Activated CD4-positive, CD25-positive, alpha-beta regulatory T cell treated with anti-CD3 and anti-CD28 coated beads, Interleukin-2, amount 50 U/mL, for 16 hours (primary cell): ENCODE data around the gene RPTN.

Experiments
- DNase-seq: peaks from one replicate; pipeline ENCODE4 v3.0.0-alpha.2; 2020; ENCODE audit warnings: low read depth, low spot score

Gene RPTN

GRCh38 chr1:152111515-152111968 is 47.5 kb downstream of the RPTN start:
- DNase-seq: no peak

GRCh38 chr1:152110860-152111514 is 48.0 kb downstream of the RPTN start:
- DNase-seq: no peak

GRCh38 chr1:152110365-152110859 is 48.6 kb downstream of the RPTN start:
- no peak for DNase-seq

GRCh38 chr1:152109998-152110294 is 49.1 kb downstream of the RPTN start:
- no peak for DNase-seq

GRCh38 chr1:152109231-152109997 is 49.6 kb downstream of the RPTN start:
- DNase-seq: no peak

- DNase-seq: no peak
Observed at GRCh38 chr1:152108882-152109222, 50.2 kb downstream of the RPTN start.

GRCh38 chr1:152107984-152108881 is 50.8 kb downstream of the RPTN start:
- no peak for DNase-seq

- DNase-seq: no peak
Observed at GRCh38 chr1:152107031-152107983, 51.7 kb downstream of the RPTN start.

GRCh38 chr1:152104854-152105253 is 54.2 kb downstream of the RPTN start:
- no peak for DNase-seq
